Gastroesophageal sphincter (tissue), 4 donors: ENCODE results near the gene ARRDC3. TPM values are rescaled to one million over a fixed set of nuclear protein-coding genes. Genes with fewer than 3 reads are reported as not detected.

Source experiments
- ATAC-seq: fragments of 150-250 bp; one replicate; pipeline ENCODE4 v1.9.1; 2016; ENCODE audit warnings: mild to moderate bottlenecking, moderate library complexity
- H3K27ac ChIP-seq, 4 donors: fragments of 200-600 bp; sonication (generic) in 3 of 4; 1 replicate in 3 of 4; 2 replicates in 1 of 4; pipeline ENCODE4 v1.5.1; 2016 to 2019
- H3K27me3 ChIP-seq: fragments of 200-600 bp; sonication (generic); one replicate; pipeline ENCODE4 v1.5.1; 2019
- H3K36me3 ChIP-seq, 2 donors: fragments of 200-600 bp; sonication (generic); one replicate each; pipeline ENCODE4 v1.5.1; 2019; ENCODE audit warnings: control low read depth in 1 of 2
- H3K4me1 ChIP-seq, 3 donors: fragments of 200-600 bp; sonication (generic); 1 replicate in 2 of 3; 2 replicates in 1 of 3; pipeline ENCODE4 v1.5.1; 2016 to 2019; ENCODE audit warnings: control low read depth in 2 of 3
- H3K4me3 ChIP-seq, 2 donors: fragments of 200-600 bp; sonication (generic); one replicate each; pipeline ENCODE4 v1.5.1; 2019; ENCODE audit warnings: mild to moderate bottlenecking in 1 of 2, moderate library complexity in 1 of 2
- H3K9me3 ChIP-seq, 3 donors: fragments of 200-600 bp; sonication (generic); one replicate each; pipeline ENCODE4 v1.5.1; 2017 to 2019; ENCODE audit warnings: control low read depth in 2 of 3
- CTCF ChIP-seq, 4 experiments: fragments of 200-600 bp in 2 of 4; fragments of 450-650 bp in 2 of 4; sonication (generic) in 1 of 4; IDR thresholded peaks; one replicate each; pipeline ENCODE4 v1.5.1; 2017 to 2019; ENCODE audit warnings: antibody characterized with exemption in 4 of 4, mild to moderate bottlenecking in 2 of 4, moderate library complexity in 2 of 4
- EP300 ChIP-seq: sonication (generic); formaldehyde crosslinking; IDR thresholded peaks from one replicate; pipeline ENCODE4 v1.6.1; 2017; ENCODE audit warnings: antibody characterized with exemption, mild to moderate bottlenecking
- POLR2A ChIP-seq, 2 donors: fragments of 450-650 bp; IDR thresholded peaks; one replicate each; pipeline ENCODE4 v1.6.1; 2017; ENCODE audit warnings: antibody characterized with exemption in 2 of 2, mild to moderate bottlenecking in 2 of 2, moderate library complexity in 1 of 2
- POLR2AphosphoS5 ChIP-seq: sonication (generic); formaldehyde crosslinking; IDR thresholded peaks from one replicate; pipeline ENCODE4 v1.6.1; 2017; ENCODE audit warnings: antibody characterized with exemption
- WGBS, 2 donors: methylation state at CpG; one replicate each; pipeline ENCODE4 v1.1.5; 2018; ENCODE audit warnings: low coverage in 1 of 2; 5-methylcytosine and 5-hydroxymethylcytosine counted together
- total RNA-seq, 4 donors: library from RNA; depleted of rRNA; stranded (reverse); fragments of >200 nt; gene quantifications; one replicate each; pipeline ENCODE4 v1.1.0, GENCODE V29; 2016

The ARRDC3 gene
- total RNA-seq, 4 donors from 2014 or later: 43.3 to 67.9 (median 56.3) TPM

- peak overlapping the region; percentile 55 to 59 for H3K4me3 ChIP-seq
- TF ChIP-seq EP300: no peak
- TF ChIP-seq POLR2AphosphoS5: peak; percentile 91
- TF ChIP-seq POLR2A (IDR thresholded peaks at IDR 0.05): peak; percentile 82 to 86
- no peak for TF ChIP-seq CTCF (IDR thresholded peaks at IDR 0.05)
- peaks cover 0 to 19% of the 10 kb centered on the region in 2 donors for H3K36me3 ChIP-seq
- WGBS, 2 donors: 0% methylated on average over 4 to 17 of the region's 42 CpGs
- peak; percentile 85 for ATAC-seq
- H3K4me1 ChIP-seq: peaks cover 12 to 46% (median 22%) of the 10 kb centered on the region in 3 donors
- no peaks in the 10 kb centered on the region for H3K9me3 ChIP-seq
- H3K27me3 ChIP-seq: no peaks in the 10 kb centered on the region
- H3K27ac ChIP-seq: peak overlapping the region; percentile 93 to 98 (median 95)
These were observed 2.5 kb downstream of the ARRDC3 start for GRCh38 chr5:91380491-91381238.

- Histone ChIP-seq H3K9me3 (no peaks in the 10 kb centered on the region), H3K27me3 (no peaks in the 10 kb centered on the region), H3K27ac (peak overlapping the region; percentile 84 to 98 (median 95)), H3K4me3 (peak overlapping the region; percentile 55 to 59), H3K4me1 (peaks cover 12 to 53% (median 23%) of the 10 kb centered on the region in 3 donors), H3K36me3 (peaks cover under 1 to 25% of the 10 kb centered on the region in 2 donors)
- 0 to 1% methylated on average over 14 to 33 of the region's 65 CpGs for WGBS, 2 donors
- TF ChIP-seq POLR2AphosphoS5 (peak; percentile 57), EP300 (no peak), POLR2A (IDR thresholded peaks at IDR 0.05) (peak; percentile 63 to 78), CTCF (IDR thresholded peaks at IDR 0.05) (no peak)
- peak; percentile 73 for ATAC-seq
These were observed 3.1 kb downstream of the ARRDC3 start for GRCh38 chr5:91379914-91380490.

- Histone ChIP-seq H3K27ac (peak overlapping the region; percentile 84 to 98 (median 95)), H3K9me3 (no peaks in the 10 kb centered on the region), H3K27me3 (no peaks in the 10 kb centered on the region), H3K36me3 (peaks cover 6 to 31% of the 10 kb centered on the region in 2 donors), H3K4me3 (peak overlapping the region; percentile 55 to 59), H3K4me1 (peaks cover 8 to 53% (median 20%) of the 10 kb centered on the region in 3 donors)
- WGBS, 2 donors: 3 to 4% methylated on average over 12 of the region's 12 CpGs
- no peak for ATAC-seq
- TF ChIP-seq CTCF (IDR thresholded peaks at IDR 0.05) (no peak), POLR2AphosphoS5 (no peak), EP300 (no peak)
These were observed 3.7 kb downstream of the ARRDC3 start for GRCh38 chr5:91379246-91379913.

- Histone ChIP-seq H3K27me3 (no peaks in the 10 kb centered on the region), H3K9me3 (no peaks in the 10 kb centered on the region), H3K36me3 (peaks cover 12 to 37% of the 10 kb centered on the region in 2 donors), H3K4me3 (peak overlapping the region; percentile 55 to 59), H3K27ac (peak overlapping the region in 3 of 4 donors; percentile 84 to 96 (median 94)), H3K4me1 (peaks cover 6 to 48% (median 16%) of the 10 kb centered on the region in 3 donors)
- 33 to 39% methylated on average over 5 of the region's 5 CpGs for WGBS, 2 donors
- TF ChIP-seq EP300: no peak
- TF ChIP-seq CTCF (IDR thresholded peaks at IDR 0.05): no peak
- no peak for TF ChIP-seq POLR2A (IDR thresholded peaks at IDR 0.05)
- no peak for TF ChIP-seq POLR2AphosphoS5
- ATAC-seq: no peak
These were observed 4.3 kb downstream of the ARRDC3 start for GRCh38 chr5:91378752-91379211.
